ENCODE measurements around the gene TLX2.

Gene TLX2

GRCh38 chr2:74529357-74530238, 15.3 kb downstream of the TLX2 start, which contains the start of the genes AUP1 and HTRA2:
TSS of gene AUP1 (minus strand) at chr2:74529706. CDS start at chr2:74529629, 77 bp downstream.
TSS of gene HTRA2 (plus strand) at chr2:74529933. CDS start at chr2:74530007, 74 bp downstream.
- Histone ChIP-seq H3K4me3 (peak within 1 kb of the TSS; percentile 91 to 96 (median 94)), H3K27ac (peak within 1 kb of the TSS; percentile 77 to 98 (median 94))

- H3K27ac ChIP-seq = peak overlapping the region; percentile 54 to 98 (median 94)
- peak overlapping the region; percentile 91 to 96 (median 94) for H3K4me3 ChIP-seq
Observed at GRCh38 chr2:74530239-74531187, 16.3 kb downstream of the TLX2 start.

DNA sequence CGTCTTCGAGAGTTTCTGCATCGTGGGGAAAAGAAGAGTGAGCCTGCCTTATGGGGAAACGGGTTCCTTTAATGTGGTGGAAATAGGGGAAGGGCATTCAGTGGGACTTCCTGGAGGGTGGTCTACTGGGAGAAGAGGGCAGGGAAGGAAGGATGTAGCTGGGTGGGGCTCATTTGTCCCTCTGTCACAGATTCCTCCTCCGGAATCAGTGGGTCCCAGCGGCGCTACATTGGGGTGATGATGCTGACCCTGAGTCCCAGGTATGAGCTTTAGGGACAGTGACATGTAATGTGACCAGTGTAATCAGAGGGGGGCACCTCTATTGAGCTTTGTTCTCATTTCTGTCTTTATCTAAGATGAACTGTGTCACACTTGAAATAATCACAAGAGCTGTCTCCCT, 17.4 kb downstream of the TLX2 start:
- Histone ChIP-seq H3K27ac (peak overlapping the region in 2 of 21 experiments; percentile 94), H3K4me3 (no peak overlapping the region)

DNA sequence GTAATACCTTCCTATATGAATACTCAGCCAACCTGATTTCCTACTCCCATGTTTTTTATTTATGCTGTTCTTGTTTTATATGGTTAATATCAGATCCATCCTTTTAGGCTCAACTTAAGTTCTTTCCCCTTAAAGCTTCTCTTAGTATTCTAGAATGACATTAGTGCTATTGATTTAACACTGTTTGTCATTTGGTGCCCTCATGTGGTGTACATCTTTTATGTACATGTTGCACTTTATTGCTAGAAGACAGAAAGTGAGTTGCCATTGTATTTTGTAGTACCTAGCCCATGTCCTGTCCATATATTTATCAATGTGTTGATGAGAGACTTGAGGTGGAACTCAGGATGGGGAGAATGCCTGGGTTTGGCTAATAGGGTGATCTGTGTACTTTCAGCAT, 18.0 kb downstream of the TLX2 start:
- Histone ChIP-seq H3K4me3 (no peak overlapping the region), H3K27ac (no peak overlapping the region)

DNA sequence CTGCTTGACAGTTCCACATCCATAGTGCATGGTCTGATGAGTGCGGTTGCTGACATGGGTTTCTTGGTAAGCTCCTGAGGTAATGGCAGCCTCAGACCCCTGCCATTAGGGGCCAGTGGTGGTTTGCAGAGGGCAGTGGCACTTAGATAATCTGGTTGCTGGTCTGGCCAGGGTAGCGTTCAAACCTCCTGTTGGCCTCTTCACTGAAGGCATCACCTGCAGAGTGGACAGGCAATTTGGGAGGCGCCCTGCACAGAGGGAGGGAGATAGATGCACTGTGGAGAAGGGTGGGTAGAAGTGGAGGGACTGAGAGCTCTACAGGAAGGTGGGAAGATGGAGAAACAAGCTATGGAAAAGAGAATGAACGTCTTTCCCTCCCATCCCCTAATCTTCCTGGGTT, 19.2 kb downstream of the TLX2 start:
- no peak overlapping the region for H3K27ac ChIP-seq
- no peak overlapping the region for H3K4me3 ChIP-seq

DNA sequence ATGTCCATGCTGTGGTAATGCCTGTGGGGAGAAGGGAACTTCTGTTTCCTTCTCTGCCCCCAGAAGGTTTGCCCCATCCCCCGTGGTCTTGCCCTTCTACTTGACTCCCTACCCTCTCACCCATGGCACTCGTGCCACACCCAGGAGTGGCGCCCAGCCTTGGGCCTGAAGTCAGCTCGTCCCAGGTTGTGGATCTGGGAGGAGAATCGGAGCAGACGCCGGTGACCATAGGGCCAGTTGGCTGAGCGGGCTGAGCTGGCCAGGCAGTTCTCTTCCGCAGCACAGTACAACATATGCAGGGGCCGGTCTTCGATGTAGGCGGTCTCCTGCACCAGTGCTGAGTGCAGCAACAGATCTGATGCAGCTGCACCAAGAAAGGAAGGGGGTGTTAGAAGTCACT, 20.2 kb downstream of the TLX2 start:
- H3K27ac ChIP-seq = no peak overlapping the region
- H3K4me3 ChIP-seq = no peak overlapping the region

DNA sequence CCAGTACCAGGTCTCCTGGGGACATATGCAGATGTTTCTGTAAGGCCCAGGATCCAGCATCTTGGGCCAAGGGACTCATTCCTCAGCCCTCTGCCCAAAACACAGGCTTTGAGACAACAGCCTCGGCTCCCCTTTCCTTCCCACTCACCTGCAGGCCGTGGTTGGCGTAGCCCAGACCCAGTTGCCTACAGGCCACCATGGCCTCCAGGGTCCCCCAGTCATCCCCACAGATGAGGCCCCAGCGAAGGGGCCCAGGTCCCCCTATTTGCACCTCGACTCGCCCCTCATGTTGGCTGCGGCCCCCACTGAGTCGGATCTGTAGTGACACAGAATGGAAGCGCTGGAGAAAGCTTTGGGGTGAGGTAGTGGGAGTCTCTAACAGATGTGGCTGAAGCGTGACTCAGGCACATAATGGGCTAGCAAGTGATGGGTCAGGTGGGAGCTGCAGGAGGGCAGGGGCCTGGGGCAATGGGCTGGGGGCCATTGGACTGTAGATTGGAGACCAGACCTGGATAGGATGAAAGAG, 21.3 kb downstream of the TLX2 start:
- Histone ChIP-seq H3K4me3 (no peak overlapping the region), H3K27ac (no peak overlapping the region)

DNA sequence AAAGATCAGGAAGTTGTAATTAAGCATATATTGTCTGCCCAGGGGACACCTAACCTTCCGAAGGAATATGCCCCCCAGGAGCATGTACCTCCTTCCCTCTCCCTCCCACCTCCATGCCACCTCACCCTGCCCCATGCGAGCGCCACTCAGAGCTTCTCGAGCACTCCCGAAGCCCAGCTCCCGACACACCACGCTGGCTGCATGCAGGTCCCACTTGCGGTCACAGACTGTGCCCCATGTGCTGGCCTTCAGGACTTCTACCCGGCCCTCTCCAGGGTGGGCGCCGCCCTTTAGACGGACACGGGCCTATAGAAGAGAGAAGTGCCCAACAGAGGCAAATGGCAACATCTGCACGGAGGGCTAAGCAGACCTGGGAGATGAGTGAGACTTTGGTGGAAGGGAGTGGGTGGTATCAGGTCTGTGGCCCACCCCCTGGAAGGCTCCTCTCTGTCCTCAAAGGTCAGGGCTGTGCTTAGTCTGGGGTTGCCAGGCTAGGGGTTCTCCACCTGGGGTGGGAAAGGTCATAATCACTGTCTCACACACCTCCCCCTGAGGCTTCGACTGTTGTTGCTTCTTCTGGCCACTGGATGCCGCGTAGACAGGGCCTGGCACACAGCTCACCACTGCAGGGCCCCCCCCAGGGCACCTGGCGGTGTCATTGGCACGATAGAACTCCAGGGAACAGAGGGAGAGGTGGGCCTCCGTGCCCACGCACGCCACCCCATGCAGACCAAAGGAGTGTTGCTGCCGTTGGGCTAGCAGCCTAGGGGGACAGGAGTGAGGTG, 22.1 kb downstream of the TLX2 start:
- no peak overlapping the region for H3K4me3 ChIP-seq
- H3K27ac ChIP-seq = no peak overlapping the region

DNA sequence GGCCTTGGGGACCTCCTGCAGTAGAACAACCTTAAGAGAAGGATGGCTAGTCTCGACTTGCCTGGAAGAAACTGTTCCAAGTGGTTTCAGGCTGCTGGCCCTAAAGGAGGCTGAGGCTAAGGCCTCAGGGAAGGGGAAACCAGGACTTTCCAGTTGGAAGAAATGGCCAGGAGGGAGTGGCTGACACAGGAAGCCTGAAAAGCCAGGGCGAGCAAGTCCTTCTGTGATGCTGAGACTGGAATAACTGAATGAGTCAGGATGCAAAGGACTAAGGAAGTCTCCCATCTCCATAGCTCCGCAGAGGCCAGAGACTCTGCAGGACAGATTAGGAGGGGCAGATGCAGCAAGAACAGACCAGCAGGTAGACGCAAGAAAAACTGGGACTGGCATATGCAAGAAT, 22.9 kb downstream of the TLX2 start:
- no peak overlapping the region for H3K4me3 ChIP-seq
- H3K27ac ChIP-seq = no peak overlapping the region

DNA sequence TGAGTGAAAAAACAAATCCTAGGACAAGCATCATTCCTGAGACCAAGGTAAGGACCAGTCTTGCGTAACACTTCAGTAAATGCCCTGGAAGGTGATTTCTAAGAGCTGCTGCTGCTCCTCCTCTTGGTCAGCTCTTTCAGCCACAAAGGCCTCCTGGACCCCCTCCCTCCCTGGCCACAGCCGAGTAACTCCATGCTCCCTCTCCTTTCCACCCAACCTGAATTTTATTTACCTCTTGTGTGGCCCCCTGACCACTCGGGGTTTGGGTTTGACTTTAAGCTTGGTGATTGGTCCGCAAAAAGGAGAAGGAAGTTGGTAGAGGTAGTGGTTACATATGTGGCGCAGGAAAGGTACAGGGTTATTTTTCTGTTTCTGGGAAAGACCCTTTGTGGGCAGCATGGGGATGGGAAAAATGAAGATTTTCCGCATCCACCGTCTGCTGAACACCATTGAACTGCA, 24.7 kb downstream of the TLX2 start:
- peak overlapping the region in 1 of 21 experiments; percentile 33 for H3K27ac ChIP-seq
- H3K4me3 ChIP-seq = no peak overlapping the region

DNA sequence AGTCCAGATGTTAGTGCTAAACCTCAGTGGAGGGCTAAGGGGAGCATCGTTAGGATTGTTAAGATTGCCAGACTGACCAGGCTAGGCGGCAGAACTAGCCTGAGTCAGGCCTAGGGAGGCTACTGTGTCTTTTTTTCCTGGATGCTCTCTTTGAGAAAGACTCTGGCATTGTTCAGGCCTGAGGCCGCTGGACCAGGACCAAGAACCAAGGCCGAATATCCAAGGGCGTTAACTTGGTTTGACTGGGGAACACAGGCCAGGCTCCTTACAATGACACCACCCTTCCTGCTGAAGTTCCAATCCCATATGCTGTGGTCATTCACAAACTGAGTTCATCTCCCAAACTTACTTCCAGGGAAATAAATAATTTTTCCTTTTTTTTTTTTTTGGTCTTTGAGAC, 26.0 kb downstream of the TLX2 start:
- H3K27ac ChIP-seq = peak overlapping the region in 3 of 21 experiments; percentile 16 to 32 (median 28)
- no peak overlapping the region for H3K4me3 ChIP-seq

- H3K4me3 ChIP-seq = no peak overlapping the region
- no peak overlapping the region for H3K27ac ChIP-seq
Observed at GRCh38 chr2:74542978-74543377, 28.7 kb downstream of the TLX2 start.

DNA sequence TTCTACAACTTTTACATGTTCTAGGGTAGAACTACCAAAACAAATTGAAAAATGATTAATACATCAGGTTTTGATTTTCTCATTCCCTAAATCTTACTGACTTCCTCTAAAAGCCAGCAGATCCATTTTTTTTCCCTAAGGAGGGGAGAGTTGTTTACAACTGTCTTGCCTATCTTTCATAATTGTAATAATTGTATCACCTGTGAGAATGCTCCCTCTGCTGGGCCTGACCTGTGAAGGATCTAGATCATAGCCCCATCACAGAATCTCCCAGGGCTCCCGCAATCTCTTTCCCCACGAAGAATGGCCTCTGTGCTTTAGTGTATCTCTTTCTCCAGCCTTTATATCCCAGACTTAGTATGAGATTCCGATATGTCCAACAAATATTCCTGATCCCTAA, 30.4 kb downstream of the TLX2 start:
- H3K4me3 ChIP-seq = no peak overlapping the region
- no peak overlapping the region for H3K27ac ChIP-seq

DNA sequence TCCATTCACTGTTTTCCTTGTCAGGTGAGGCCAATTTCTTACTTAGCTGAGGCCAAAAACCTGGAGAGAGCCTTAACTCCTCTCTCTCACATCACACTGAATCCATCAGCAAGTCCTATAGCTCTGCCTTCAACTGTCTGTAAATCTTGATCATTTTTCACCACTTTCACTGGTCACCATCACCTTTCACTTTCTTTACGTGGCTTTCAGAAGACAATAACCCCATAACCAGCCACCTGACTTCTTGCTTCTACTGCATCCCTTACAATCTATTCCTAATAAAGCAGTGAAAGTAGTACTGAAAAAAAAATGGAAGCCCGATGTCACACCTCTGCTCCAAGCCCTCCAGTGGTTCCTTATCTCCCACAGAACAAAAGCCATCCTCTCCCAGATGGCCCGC, 31.8 kb downstream of the TLX2 start:
- no peak overlapping the region for H3K27ac ChIP-seq
- H3K4me3 ChIP-seq = no peak overlapping the region

DNA sequence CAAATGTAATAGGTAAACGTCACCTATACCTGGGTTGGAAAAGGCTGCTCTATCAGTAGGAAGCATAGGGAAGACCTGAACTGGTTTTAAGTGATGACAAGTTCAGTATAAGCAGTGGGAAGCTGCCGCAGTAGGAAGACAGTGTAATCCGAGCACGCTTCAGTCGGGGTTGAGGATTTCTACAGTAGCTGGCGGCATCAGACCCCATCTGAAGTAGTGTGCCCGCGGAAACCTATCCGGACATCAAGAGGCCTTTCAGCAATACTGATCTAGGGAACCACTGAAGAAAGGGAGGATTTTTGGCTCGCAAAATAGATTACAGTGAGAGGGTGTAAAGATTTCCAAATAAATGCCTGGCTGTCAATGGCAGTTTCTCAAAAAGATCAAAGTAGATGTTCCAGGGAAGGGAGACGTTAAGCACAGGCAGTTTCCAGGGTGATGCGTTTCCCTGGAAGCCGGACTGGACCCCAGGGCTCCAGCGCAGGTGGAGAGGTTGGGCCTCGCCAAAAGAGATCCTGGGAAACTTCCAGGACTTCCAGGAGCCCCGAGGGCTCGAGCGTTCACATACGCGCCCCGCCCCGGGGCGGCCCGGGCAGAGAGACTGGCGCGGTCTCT, 34.1 kb downstream of the TLX2 start:
- Histone ChIP-seq H3K27ac (peak overlapping the region in 19 of 21 experiments; percentile 9 to 86 (median 63)), H3K4me3 (peak overlapping the region; percentile 21 to 53 (median 47))

DNA sequence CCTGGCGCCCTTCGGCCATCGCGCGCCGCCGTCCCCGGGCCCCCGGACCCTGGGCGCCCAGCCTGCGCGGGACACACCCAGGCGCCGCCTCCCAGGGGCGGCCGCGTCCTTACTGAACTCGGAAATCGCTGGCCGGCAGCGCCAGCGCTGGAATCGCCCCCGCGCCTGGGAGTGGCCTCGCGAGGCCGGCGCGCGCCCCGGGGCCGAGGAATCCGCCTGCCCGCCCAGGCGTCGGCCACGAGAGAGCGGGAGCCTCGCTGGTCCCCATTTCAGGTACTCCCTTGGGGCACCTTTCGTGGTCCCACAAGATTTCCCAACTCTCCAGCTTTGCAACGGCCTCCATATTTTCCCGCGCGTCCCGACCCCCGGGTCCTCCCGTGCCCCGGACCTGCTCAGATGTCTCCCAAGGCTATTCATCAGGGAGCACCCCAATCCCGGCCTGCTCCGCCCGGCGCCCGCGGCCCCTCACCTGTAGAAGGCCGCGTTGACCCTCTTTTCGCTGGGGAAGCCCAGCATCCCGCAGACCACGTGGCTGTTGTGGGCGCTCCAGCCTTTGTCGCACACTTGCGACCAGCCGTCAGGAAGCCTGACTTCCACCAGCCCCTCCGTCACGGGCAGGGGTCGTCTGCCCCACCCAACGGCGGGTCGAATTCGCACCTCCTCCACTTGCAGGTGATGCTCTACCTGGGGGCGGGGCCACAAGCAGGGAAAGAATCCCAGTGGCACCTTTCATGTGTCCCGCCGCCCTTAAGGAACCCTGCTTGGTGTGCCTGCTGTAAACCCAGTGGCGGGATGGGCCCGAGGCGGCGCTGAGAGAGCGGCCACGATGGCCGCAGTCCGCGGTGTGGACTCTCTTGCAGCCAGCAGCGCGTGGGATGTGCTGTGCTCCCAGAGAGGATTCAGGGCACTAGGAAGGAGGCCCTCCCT, 34.9 kb downstream of the TLX2 start:
- peak overlapping the region in 19 of 21 experiments; percentile 9 to 86 (median 63) for H3K27ac ChIP-seq

DNA sequence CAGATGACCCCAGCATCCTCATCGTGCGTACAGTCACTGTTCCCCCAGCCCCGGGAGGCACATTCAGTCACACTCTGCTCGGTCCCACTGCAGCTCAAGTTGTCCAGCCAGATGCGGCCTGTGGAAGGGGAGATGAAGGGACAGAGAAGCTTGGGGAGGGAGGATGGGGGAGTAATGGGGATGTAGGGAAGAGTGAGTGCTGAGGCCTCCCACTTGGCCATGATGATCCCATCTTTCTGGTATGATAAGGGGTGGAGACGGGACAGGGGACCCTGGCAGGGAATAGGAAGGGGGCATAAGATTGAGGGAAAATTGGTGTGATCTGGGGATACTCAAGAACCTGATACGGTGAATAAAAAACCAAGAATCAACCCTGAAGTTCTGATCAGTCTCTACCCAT, 36.0 kb downstream of the TLX2 start:
- Histone ChIP-seq H3K27ac (no peak overlapping the region), H3K4me3 (no peak overlapping the region)

More for the DNA sequence above, 34.9 kb downstream of the TLX2 start:
- H3K4me3 ChIP-seq = peak overlapping the region; percentile 21 to 53 (median 47)

DNA sequence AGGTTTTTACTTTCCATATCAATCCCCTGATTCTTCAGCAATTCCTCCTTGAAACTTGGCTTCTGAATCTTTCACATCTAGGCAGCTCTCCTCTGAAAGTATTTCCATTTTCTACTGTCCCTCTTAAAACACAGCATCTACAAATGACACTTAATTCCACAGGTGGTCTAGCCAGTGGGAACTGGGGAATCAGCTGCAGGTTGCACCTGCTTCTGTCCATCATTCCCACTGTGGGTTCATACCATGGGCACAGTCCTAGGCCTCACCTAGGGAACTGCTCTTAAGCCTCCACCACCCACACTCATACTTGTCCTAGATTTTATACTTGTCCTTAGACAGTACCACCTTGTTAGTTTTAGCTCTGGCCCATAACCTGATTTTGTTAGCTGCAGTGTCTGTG, 37.3 kb downstream of the TLX2 start:
- no peak overlapping the region for H3K4me3 ChIP-seq
- H3K27ac ChIP-seq = no peak overlapping the region
